Measurements from ENCODE around the gene IRAG1. TPM values are rescaled to one million over a fixed set of nuclear protein-coding genes. Genes with fewer than 3 reads are reported as not detected.

The IRAG1 gene
- total RNA-seq, 1 experiment from 2014 or later, result 0.64 TPM

DNA sequence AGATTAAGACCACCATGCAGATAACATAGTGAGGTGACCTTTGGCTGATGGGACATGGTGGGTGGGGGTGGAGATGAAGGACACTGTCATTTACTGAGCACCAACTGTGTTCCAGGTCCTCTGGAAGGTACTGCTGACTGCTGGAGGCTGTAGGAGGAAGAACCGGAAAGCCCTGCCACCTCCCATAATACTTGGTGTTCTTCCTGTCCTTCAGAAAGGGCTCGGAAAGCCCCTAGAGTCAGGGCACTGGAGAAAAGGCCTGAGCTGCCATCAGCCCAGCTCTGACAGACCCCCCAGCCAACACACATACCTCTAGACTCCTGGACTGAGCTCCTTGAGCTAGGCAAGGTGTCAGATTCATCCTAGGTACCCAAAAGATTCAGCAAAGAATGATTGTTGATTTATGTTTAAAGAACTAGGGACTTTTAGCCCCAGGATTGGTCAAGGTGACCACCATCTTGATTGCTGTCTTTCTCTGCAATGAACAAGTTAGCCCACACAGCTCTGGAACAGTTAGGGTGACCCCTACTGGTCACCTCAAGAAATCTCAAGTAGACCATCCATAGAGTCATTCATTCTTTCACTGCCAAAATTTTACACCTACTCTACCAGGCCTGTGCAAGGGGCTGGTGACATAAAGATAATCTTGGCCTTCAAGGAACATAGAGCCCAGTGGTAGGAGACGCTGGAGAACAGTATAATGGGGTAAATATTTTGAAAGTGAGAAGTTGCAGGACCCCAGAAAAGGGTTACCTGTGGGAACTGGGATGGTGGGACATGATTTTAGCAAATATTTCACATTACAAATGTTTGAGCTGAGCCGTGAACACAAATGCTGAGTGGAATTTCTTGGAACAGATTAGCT, 39.4 kb downstream of the IRAG1 start:
- Mint-ChIP-seq H3K4me3 (ENCODE audit: unreplicated experiment) (no peak overlapping the region), H3K9me3 (ENCODE audit: unreplicated experiment) (no peaks in the 10 kb centered on the region), H3K36me3 (ENCODE audit: insufficient read depth, unreplicated experiment) (peaks cover 9% of the 10 kb centered on the region), H3K4me1 (ENCODE audit: low read depth, unreplicated experiment) (peaks cover 16% of the 10 kb centered on the region), H3K27ac (ENCODE audit: unreplicated experiment) (peak overlapping the region; percentile 97), H3K27me3 (ENCODE audit: insufficient read depth, unreplicated experiment) (no peaks in the 10 kb centered on the region)
- CTCF ChIA-PET, result interaction anchor here (2.0 kb wide), 1 partner anchor 113 kb away, joined by 7 read pairs; the partner anchor contains the start of gene RNF141
- POLR2A ChIA-PET, result no interaction called here
- DNase-seq, result no peak
- Histone ChIP-seq H3K4me3 (ENCODE audit: low read depth, low read length) (no peak overlapping the region), H3K4me1 (peaks cover 64% of the 10 kb centered on the region), H3K9me3 (peaks cover 4% of the 10 kb centered on the region; the same call in 1 of the 2 replicates), H3K27me3 (replicated peaks; ENCODE audit: control insufficient read depth, insufficient read depth, low read length) (no peaks in the 10 kb centered on the region), H3K36me3 (ENCODE audit: control insufficient read depth, insufficient read depth, low read length) (no peaks in the 10 kb centered on the region)
- intact Hi-C loops (cut with micrococcal nuclease; ENCODE audit: unreplicated experiment), result loop anchor here (1.0 kb wide), 1 partner anchor 30 kb away; no protein-coding TSS in a partner anchor
- TF ChIP-seq, protein P1, sequence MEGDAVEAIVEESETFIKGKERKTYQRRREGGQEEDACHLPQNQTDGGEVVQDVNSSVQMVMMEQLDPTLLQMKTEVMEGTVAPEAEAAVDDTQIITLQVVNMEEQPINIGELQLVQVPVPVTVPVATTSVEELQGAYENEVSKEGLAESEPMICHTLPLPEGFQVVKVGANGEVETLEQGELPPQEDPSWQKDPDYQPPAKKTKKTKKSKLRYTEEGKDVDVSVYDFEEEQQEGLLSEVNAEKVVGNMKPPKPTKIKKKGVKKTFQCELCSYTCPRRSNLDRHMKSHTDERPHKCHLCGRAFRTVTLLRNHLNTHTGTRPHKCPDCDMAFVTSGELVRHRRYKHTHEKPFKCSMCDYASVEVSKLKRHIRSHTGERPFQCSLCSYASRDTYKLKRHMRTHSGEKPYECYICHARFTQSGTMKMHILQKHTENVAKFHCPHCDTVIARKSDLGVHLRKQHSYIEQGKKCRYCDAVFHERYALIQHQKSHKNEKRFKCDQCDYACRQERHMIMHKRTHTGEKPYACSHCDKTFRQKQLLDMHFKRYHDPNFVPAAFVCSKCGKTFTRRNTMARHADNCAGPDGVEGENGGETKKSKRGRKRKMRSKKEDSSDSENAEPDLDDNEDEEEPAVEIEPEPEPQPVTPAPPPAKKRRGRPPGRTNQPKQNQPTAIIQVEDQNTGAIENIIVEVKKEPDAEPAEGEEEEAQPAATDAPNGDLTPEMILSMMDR (IDR thresholded peaks at IDR 0.05; ENCODE audit: insufficient read depth in 1 of 2, low read depth in 1 of 2, low read length in 1 of 2, severe bottlenecking in 1 of 2, unreplicated experiment in 1 of 2), result peak; percentile 34 to 60
- BruUV-seq (replicated peaks), result no TSS peak

DNA sequence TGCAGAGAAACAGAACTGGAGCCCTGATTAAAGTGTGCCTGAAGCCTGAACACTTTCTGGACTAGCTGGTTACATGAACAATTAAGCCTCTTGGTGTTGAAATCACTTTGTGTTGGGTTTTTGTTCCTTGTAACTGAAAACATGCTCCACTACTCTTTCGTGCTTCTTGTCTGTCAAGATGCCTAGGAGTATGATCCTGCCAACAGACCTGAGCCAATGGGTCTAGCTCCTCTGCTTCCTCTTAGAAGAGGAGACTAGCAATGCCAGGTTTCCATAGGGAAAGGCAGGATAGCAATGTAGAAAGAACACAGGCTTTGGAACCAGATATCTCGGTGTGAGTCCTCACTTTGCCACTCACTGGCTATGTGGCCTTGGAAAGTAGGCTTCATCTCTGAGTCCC, 40.3 kb downstream of the IRAG1 start:
- CTCF ChIA-PET, result interaction anchor here (0.6 to 2.0 kb wide), 2 partner anchors 10 to 112 kb away, joined by 4 to 7 read pairs; partner anchors contain the start of gene RNF141
- POLR2A ChIA-PET, result no interaction called here
- no peak for DNase-seq

DNA sequence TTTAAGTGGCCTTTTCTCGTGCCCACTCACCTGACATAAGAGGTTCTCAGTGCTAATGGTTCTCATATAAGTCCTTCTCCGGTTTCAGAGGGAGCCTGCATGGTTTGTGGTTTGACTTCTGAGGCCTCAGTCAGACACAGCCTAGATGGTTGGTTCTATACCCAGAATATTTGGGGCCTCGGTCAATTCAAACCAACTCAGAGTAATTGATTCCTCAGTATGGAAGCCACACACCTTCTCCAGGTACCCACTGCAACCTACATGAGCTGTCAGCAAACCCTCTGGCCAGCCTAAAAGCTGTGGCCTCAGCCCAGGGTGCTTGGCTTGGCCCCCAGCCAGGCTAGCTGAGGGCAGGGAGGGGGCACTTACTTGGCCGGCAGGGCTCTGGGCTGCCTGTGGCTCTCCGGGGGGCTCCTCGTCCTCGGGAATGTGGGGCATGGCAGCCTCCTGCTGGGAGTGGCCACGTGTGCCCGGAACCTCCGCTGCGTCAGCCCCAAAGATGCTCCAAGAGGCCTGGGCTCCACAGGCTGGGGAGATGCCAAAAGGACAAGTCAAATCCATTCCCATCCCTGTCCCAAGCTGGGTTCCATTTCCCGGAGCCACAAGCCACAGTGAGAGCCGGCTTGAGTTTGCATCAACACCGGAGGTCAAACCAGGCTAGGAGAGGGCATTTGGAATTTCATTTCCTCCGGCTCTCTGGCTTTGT, 41.7 kb downstream of the IRAG1 start:
- intact Hi-C loops (cut with micrococcal nuclease; ENCODE audit: unreplicated experiment), result no loop called here
- H3K4me3 Mint-ChIP-seq (ENCODE audit: unreplicated experiment), result no peak overlapping the region
- BruUV-seq (replicated peaks), result no TSS peak
- TF ChIP-seq, protein P1 (IDR thresholded peaks at IDR 0.05; ENCODE audit: insufficient read depth in 1 of 2, low read depth in 1 of 2, low read length in 1 of 2, severe bottlenecking in 1 of 2, unreplicated experiment in 1 of 2), result no peak
- H3K36me3 ChIP-seq (ENCODE audit: control insufficient read depth, insufficient read depth, low read length), result no peaks in the 10 kb centered on the region
- H3K9me3 ChIP-seq, result peaks cover 4% of the 10 kb centered on the region; the same call in 1 of the 2 replicates
- no peaks in the 10 kb centered on the region for H3K27me3 Mint-ChIP-seq (ENCODE audit: insufficient read depth, unreplicated experiment)
- ChIA-PET CTCF (no interaction called here), POLR2A (no interaction called here)
- no peaks in the 10 kb centered on the region for H3K9me3 Mint-ChIP-seq (ENCODE audit: unreplicated experiment)
- peaks cover 22% of the 10 kb centered on the region for H3K4me1 Mint-ChIP-seq (ENCODE audit: low read depth, unreplicated experiment)
- H3K4me3 ChIP-seq (ENCODE audit: low read depth, low read length), result no peak overlapping the region
- DNase-seq, result no peak
- peaks cover 62% of the 10 kb centered on the region for H3K4me1 ChIP-seq
- H3K27me3 ChIP-seq (replicated peaks; ENCODE audit: control insufficient read depth, insufficient read depth, low read length), result no peaks in the 10 kb centered on the region
- H3K36me3 Mint-ChIP-seq (ENCODE audit: insufficient read depth, unreplicated experiment), result no peaks in the 10 kb centered on the region
- no peak overlapping the region for H3K27ac Mint-ChIP-seq (ENCODE audit: unreplicated experiment)

More for the DNA sequence above, 40.3 kb downstream of the IRAG1 start:
- no TSS peak for BruUV-seq (replicated peaks)
- Histone ChIP-seq H3K9me3 (peaks cover 4% of the 10 kb centered on the region; the same call in 1 of the 2 replicates), H3K27me3 (replicated peaks; ENCODE audit: control insufficient read depth, insufficient read depth, low read length) (no peaks in the 10 kb centered on the region), H3K36me3 (ENCODE audit: control insufficient read depth, insufficient read depth, low read length) (no peaks in the 10 kb centered on the region), H3K4me3 (ENCODE audit: low read depth, low read length) (no peak overlapping the region), H3K4me1 (peaks cover 62% of the 10 kb centered on the region)
- peaks cover 16% of the 10 kb centered on the region for H3K4me1 Mint-ChIP-seq (ENCODE audit: low read depth, unreplicated experiment)
- no peak overlapping the region for H3K4me3 Mint-ChIP-seq (ENCODE audit: unreplicated experiment)
- peak overlapping the region; percentile 97 for H3K27ac Mint-ChIP-seq (ENCODE audit: unreplicated experiment)
- TF ChIP-seq, protein P1 (IDR thresholded peaks at IDR 0.05; ENCODE audit: insufficient read depth in 1 of 2, low read depth in 1 of 2, low read length in 1 of 2, severe bottlenecking in 1 of 2, unreplicated experiment in 1 of 2), result no peak
- no peaks in the 10 kb centered on the region for H3K27me3 Mint-ChIP-seq (ENCODE audit: insufficient read depth, unreplicated experiment)
- H3K9me3 Mint-ChIP-seq (ENCODE audit: unreplicated experiment), result no peaks in the 10 kb centered on the region
- H3K36me3 Mint-ChIP-seq (ENCODE audit: insufficient read depth, unreplicated experiment), result peaks cover 9% of the 10 kb centered on the region
- intact Hi-C loops (cut with micrococcal nuclease; ENCODE audit: unreplicated experiment), result no loop called here
